GM13977 (cell line): Measurements from ENCODE around the gene CABLES2.

ENCODE experiments used
- DNase-seq: peaks from one replicate; pipeline ENCODE4 v3.0.0; 2012; ENCODE audit warnings: low spot score
- CTCF ChIP-seq: IDR thresholded peaks from 2 replicates; pipeline ENCODE4 v1.5.1; 2012; ENCODE audit warnings: mild to moderate bottlenecking, control low read depth; ENCODE audit not compliant: insufficient read depth; ENCODE audit errors: extremely low read depth, missing control alignments
- in situ Hi-C: fragments of 300-500 bp; cut with MboI; formaldehyde crosslinking; loops from one replicate; pipeline ENCODE4 v1.12.0; 2022; ENCODE audit warnings: low sequenced_read_pairs, low pct_unique_long_range_greater_than_20kb, mixed read lengths, inconsistent platforms; ENCODE audit not compliant: unreplicated experiment

Gene CABLES2

DNA sequence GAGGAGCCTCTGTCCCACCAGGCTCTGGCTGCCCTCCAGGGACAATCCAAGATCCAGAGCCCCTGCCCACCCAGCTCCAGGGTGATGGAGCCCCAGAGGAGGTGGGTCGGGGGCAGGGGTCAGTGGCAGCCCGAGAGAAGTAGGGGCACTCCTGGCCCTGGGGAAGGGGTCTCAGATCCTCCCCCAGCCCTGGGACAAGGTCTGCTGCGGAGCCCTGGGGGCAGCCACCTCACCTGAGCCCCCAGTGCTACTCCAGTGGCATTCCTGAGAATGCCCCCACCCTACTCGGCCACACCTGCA is 37.3 kb downstream of the CABLES2 start:
- in situ Hi-C loops: no loop called here
- no peak for TF ChIP-seq CTCF
- no peak for DNase-seq

- peak; percentile 31 for TF ChIP-seq CTCF
- in situ Hi-C loops: no loop called here
- no peak for DNase-seq
Measured at GRCh38 chr20:62368976-62369814, 37.9 kb downstream of the CABLES2 start.

DNA sequence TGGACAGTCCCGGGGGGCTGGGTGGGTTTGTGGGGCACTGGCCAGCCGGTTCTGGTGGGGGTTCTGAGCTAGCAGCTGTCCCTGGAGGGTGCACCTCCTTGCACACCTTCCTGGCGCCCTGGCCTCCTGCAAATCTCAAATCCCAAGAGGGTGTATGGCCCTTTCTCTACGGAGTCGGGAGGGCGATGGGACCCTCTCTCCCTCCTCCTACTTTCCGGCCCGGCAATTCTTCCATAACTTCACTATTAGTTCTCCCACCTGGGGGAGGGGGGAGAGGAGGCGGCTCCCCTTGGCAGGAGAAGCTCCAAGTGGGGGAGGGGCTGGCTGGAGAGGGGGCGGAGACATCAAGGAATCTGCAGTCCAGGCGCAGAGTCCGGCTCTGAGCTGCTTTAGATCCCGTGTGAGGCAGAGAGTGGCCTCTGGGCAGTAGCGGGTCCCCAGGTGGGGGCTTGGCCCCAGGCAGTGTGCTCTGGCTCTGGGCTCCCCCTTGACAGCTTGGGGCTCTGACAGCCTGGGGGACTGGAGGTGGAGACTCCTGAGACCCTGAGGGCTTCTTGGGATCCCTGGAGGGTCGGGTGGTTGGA is 38.6 kb downstream of the CABLES2 start:
- in situ Hi-C loops: no loop called here
- no peak for TF ChIP-seq CTCF
- DNase-seq: no peak

GRCh38 chr20:62367633-62368391 is 39.3 kb downstream of the CABLES2 start:
- no peak for TF ChIP-seq CTCF
- in situ Hi-C loops: no loop called here
- no peak for DNase-seq

GRCh38 chr20:62367136-62367632 is 39.9 kb downstream of the CABLES2 start, which contains the start of gene LAMA5:
Gene LAMA5, minus strand, starts transcription at chr20:62367312. Its CDS starts 67 bp downstream, at chr20:62367245.
- in situ Hi-C loops: no loop called here
- no peak for TF ChIP-seq CTCF
- DNase-seq: peak; percentile 89

DNA sequence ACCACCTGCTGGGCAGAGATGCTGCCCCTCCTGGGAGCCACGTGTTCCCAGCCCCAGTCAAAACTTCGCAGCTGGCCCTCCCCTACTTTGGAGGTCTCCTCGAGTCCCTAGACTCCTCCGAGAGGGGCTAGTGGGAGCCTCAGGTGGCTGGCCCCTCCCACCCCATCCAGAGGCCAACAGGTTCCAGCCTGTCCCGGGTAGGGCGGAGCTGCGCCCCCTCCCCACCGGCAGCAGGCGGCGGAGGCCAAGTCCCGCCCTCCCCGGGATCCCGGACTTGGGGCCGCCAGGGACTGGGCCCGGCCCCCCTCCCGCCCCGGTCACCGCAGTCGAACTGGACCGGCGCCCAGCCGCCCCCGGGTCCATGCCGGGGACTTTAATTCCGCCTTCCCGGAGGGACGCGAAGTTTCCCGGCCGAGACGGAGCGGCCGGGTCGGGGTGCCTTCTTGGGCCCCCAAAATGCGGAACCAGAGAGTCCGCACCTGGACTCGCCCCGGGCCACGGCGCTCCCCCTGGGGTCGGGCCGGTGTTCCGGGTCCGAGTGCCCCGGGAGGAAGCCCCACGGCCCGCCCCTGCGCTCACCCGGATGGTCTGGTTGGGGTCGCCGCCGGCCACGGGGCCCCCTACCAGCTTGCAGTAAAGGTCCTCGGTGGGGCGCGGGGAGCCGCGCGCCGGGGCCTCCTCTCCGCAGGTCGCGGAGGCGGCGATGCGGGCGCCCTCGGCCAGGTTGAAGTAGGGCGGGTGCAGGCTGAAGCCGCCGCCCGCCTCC is 40.5 kb downstream of the CABLES2 start:
- no peak for TF ChIP-seq CTCF
- no peak for DNase-seq
- in situ Hi-C loops: no loop called here
